CD14-positive monocyte (primary cell): ENCODE results near the gene CCDC85C. TPM values are rescaled to one million over a fixed set of nuclear protein-coding genes. Genes with fewer than 3 reads are reported as not detected.

Source experiments
- DNase-seq, 3 donors: peaks; one replicate each; pipeline ENCODE4 v3.0.0-alpha.2; 2011 to 2022
- H2AFZ ChIP-seq: 2 replicates; pipeline ENCODE4 v1.6.0; 2012; ENCODE audit warnings: mild to moderate bottlenecking, low read depth, low read length, inconsistent platforms; ENCODE audit not compliant: insufficient read depth, poor library complexity, severe bottlenecking
- H3K27ac ChIP-seq, 2 donors: 1 replicate in 1 of 2; 2 replicates in 1 of 2; pipeline ENCODE4 v1.5.1; 2012 to 2013; ENCODE audit warnings: low read length in 2 of 2, control low read depth in 1 of 2, inconsistent platforms in 1 of 2, low read depth in 1 of 2, mild to moderate bottlenecking in 1 of 2
- H3K27me3 ChIP-seq, 2 donors: one replicate each; pipeline versions ENCODE4 v1.6.0 to v1.6.1; 2011 to 2013; ENCODE audit warnings: low read length in 2 of 2; ENCODE audit not compliant: control insufficient read depth in 2 of 2, insufficient read depth in 2 of 2
- H3K36me3 ChIP-seq, 2 donors: replicated peaks in 1 of 2; 1 replicate in 1 of 2; 2 replicates in 1 of 2; pipeline versions ENCODE4 v1.5.1 to v1.6.1; 2012 to 2013; ENCODE audit warnings: low read length in 2 of 2, control low read depth in 1 of 2, inconsistent platforms in 1 of 2, mild to moderate bottlenecking in 1 of 2; ENCODE audit not compliant: insufficient read depth in 2 of 2, control insufficient read depth in 1 of 2
- H3K4me1 ChIP-seq, 2 donors: 1 replicate in 1 of 2; 2 replicates in 1 of 2; pipeline versions ENCODE4 v1.5.1 to v1.6.1; 2012 to 2013; ENCODE audit warnings: low read length in 2 of 2, control low read depth in 1 of 2, inconsistent platforms in 1 of 2, mild to moderate bottlenecking in 1 of 2, moderate library complexity in 1 of 2; ENCODE audit not compliant: insufficient read depth in 2 of 2, control insufficient read depth in 1 of 2
- H3K4me2 ChIP-seq: replicated peaks from 2 replicates; pipeline ENCODE3; 2012; ENCODE audit warnings: low read length, moderate library complexity, mild to moderate bottlenecking; ENCODE audit not compliant: poor library complexity, severe bottlenecking; ENCODE audit errors: extremely low read depth
- H3K4me3 ChIP-seq, 3 experiments: fragments of 200-600 bp in 1 of 3; sonication (generic) in 1 of 3; replicated peaks in 1 of 3; 1 replicate in 2 of 3; 2 replicates in 1 of 3; pipeline ENCODE4 v1.5.1; 2011 to 2013; ENCODE audit warnings: low read length in 3 of 3, mild to moderate bottlenecking in 3 of 3, control low read depth in 2 of 3, low read depth in 2 of 3, inconsistent platforms in 1 of 3, moderate library complexity in 1 of 3
- H3K79me2 ChIP-seq: 2 replicates; pipeline ENCODE4 v1.6.0; 2012; ENCODE audit warnings: mild to moderate bottlenecking, control low read depth, inconsistent platforms, low read length, moderate library complexity; ENCODE audit not compliant: insufficient read depth
- H3K9ac ChIP-seq: 2 replicates; pipeline ENCODE4 v1.6.0; 2017; ENCODE audit warnings: low read length, mild to moderate bottlenecking; ENCODE audit not compliant: insufficient read depth, poor library complexity, severe bottlenecking
- H3K9me3 ChIP-seq, 2 donors: replicated peaks in 1 of 2; 1 replicate in 1 of 2; 2 replicates in 1 of 2; pipeline versions ENCODE4 v1.5.1 to v1.6.1; 2012 to 2013; ENCODE audit warnings: low read length in 2 of 2, control low read depth in 1 of 2; ENCODE audit not compliant: control insufficient read depth in 1 of 2, insufficient read depth in 1 of 2
- H4K20me1 ChIP-seq: 2 replicates; pipeline ENCODE4 v1.6.0; 2012; ENCODE audit warnings: mild to moderate bottlenecking, low read length, control low read depth, moderate library complexity; ENCODE audit not compliant: insufficient read depth
- H3K27ac Mint-ChIP-seq, 7 donors: one replicate each; pipeline ENCODE4 v1.8.0; 2020; ENCODE audit warnings: mild to moderate bottlenecking in 7 of 7, mixed read lengths in 7 of 7, moderate library complexity in 6 of 7, inconsistent platforms in 2 of 7
- H3K27me3 Mint-ChIP-seq, 3 donors: one replicate each; pipeline ENCODE4 v1.8.0; 2021 to 2022; ENCODE audit warnings: low read depth in 3 of 3, mild to moderate bottlenecking in 3 of 3, mixed read lengths in 3 of 3, moderate library complexity in 3 of 3, inconsistent platforms in 1 of 3
- H3K36me3 Mint-ChIP-seq, 2 donors: one replicate each; pipeline ENCODE4 v1.8.0; 2020; ENCODE audit warnings: mixed read lengths in 2 of 2, inconsistent platforms in 1 of 2, mild to moderate bottlenecking in 1 of 2
- H3K4me1 Mint-ChIP-seq: one replicate; pipeline ENCODE4 v1.8.0; 2020; ENCODE audit warnings: mild to moderate bottlenecking, mixed read lengths
- H3K4me3 Mint-ChIP-seq, 2 donors: one replicate each; pipeline ENCODE4 v1.8.0; 2020; ENCODE audit warnings: mild to moderate bottlenecking in 2 of 2, mixed read lengths in 2 of 2, moderate library complexity in 1 of 2
- H3K9me3 Mint-ChIP-seq, 7 donors: one replicate each; pipeline ENCODE4 v1.8.0; 2020 to 2022; ENCODE audit warnings: mixed read lengths in 7 of 7, mild to moderate bottlenecking in 6 of 7, moderate library complexity in 6 of 7, inconsistent platforms in 2 of 7
- CTCF ChIP-seq: fragments of 200-600 bp; IDR thresholded peaks from one replicate; pipeline ENCODE4 v1.8.0; 2022; ENCODE audit warnings: antibody characterized with exemption, mild to moderate bottlenecking
- WGBS: methylation state at CpG from one replicate; pipeline ENCODE4 v1.1.5; 2013; ENCODE audit warnings: missing lambda C conversion rate; ENCODE audit not compliant: insufficient coverage; 5-methylcytosine and 5-hydroxymethylcytosine counted together
- intact Hi-C, 2 donors: fragments of 100-400 bp; cut with micrococcal nuclease; formaldehyde crosslinking; loops; one replicate each; pipeline versions ENCODE4 v1.15.0 to v1.15.1; 2023
- polyA plus RNA-seq, 3 donors: library from polyadenylated mRNA; depleted of rRNA in 1 of 3; unstranded in 2 of 3; stranded (reverse) in 1 of 3; fragments of 300-500 nt in 2 of 3; fragments of >200 nt in 1 of 3; fragmentation: Illumina TruSeq in 2 of 3; gene quantifications; 1 replicate in 2 of 3; 2 replicates in 1 of 3; pipeline ENCODE4 v1.2.3, GENCODE V29; 2012 to 2021

The CCDC85C gene
- polyA plus RNA-seq, 3 donors: under 0.01 to 0.03 TPM; not detected in 1

- Mint-ChIP-seq H3K36me3 (peaks cover 0 to 3% of the 10 kb centered on the region in 2 donors), H3K27me3 (no peaks in the 10 kb centered on the region), H3K4me3 (no peak overlapping the region), H3K4me1 (peaks cover 33% of the 10 kb centered on the region), H3K27ac (no peak overlapping the region), H3K9me3 (no peaks in the 10 kb centered on the region)
- Histone ChIP-seq H3K4me1 (peaks cover 11 to 22% of the 10 kb centered on the region in 2 donors), H3K9me3 (no peaks in the 10 kb centered on the region), H3K4me2 (no peak overlapping the region), H3K27ac (peak overlapping the region in 1 of 2 donors; percentile 22), H4K20me1 (peaks cover 98% of the 10 kb centered on the region), H3K36me3 (no peaks in the 10 kb centered on the region), H2AFZ (no peak overlapping the region), H3K9ac (no peak overlapping the region), H3K27me3 (no peaks in the 10 kb centered on the region), H3K79me2 (peaks cover 100% of the 10 kb centered on the region), H3K4me3 (no peak overlapping the region)
- WGBS: 88% methylated on average over 1 of the region's 3 CpGs
- no peak for DNase-seq
- intact Hi-C loops: no loop called here
- TF ChIP-seq CTCF: no peak
These were observed 130.5 kb downstream of the CCDC85C start for GRCh38 chr14:99473458-99473857.

GRCh38 chr14:99472937-99473336, 131.1 kb downstream of the CCDC85C start:
- intact Hi-C loops: no loop called here
- no peak overlapping the region for H3K4me3 ChIP-seq
- no peak for DNase-seq
- H3K9ac ChIP-seq: no peak overlapping the region
- H3K36me3 Mint-ChIP-seq: peaks cover 0 to 3% of the 10 kb centered on the region in 2 donors
- H3K4me1 Mint-ChIP-seq: peaks cover 28% of the 10 kb centered on the region
- H3K27ac Mint-ChIP-seq: peak overlapping the region in 2 of 7 donors; percentile 2 to 51
- peaks cover 100% of the 10 kb centered on the region for H3K79me2 ChIP-seq
- peaks cover 11 to 18% of the 10 kb centered on the region in 2 donors for H3K4me1 ChIP-seq
- H3K9me3 ChIP-seq: no peaks in the 10 kb centered on the region
- H3K36me3 ChIP-seq: no peaks in the 10 kb centered on the region
- H3K27ac ChIP-seq: peak overlapping the region in 1 of 2 donors; percentile 22
- H3K9me3 Mint-ChIP-seq: no peaks in the 10 kb centered on the region
- H3K27me3 ChIP-seq: no peaks in the 10 kb centered on the region
- peaks cover 98% of the 10 kb centered on the region for H4K20me1 ChIP-seq
- no peak for TF ChIP-seq CTCF
- no peak overlapping the region for H2AFZ ChIP-seq
- H3K4me3 Mint-ChIP-seq: no peak overlapping the region
- WGBS: no CpG with 5 or more reads among the region's 4 CpGs
- no peaks in the 10 kb centered on the region for H3K27me3 Mint-ChIP-seq
- no peak overlapping the region for H3K4me2 ChIP-seq
